GM10266 (cell line): Measurements from ENCODE around the gene BCL2L12.

Experiments
- DNase-seq: peaks from one replicate; pipeline ENCODE4 v3.0.0; 2012; ENCODE audit errors: extremely low spot score
- CTCF ChIP-seq: IDR thresholded peaks from 2 replicates; pipeline ENCODE4 v1.5.1; 2012; ENCODE audit warnings: mild to moderate bottlenecking, low read depth; ENCODE audit not compliant: control insufficient read depth, insufficient read depth; ENCODE audit errors: missing control alignments

Gene BCL2L12

GRCh38 chr19:49689133-49690078 is 23.7 kb downstream of the BCL2L12 start, which contains the start of gene ADM5:
Gene ADM5 (plus strand): TSS chr19:49689594. CDS start chr19:49689838, 244 bp downstream.
- TF ChIP-seq CTCF, result no peak
- DNase-seq, result peak; percentile 56

- no peak for DNase-seq
Measured at GRCh38 chr19:49690079-49690655, 24.4 kb downstream of the BCL2L12 start.

GRCh38 chr19:49690656-49691242 is 25.0 kb downstream of the BCL2L12 start, which contains the start of gene CPT1C:
Gene CPT1C (plus strand): TSS chr19:49691116. CDS start chr19:49692253, 1,137 bp downstream.
- DNase-seq, result no peak
- no peak for TF ChIP-seq CTCF

More at GRCh38 chr19:49690079-49690655, 24.4 kb downstream of the BCL2L12 start:
- no peak for TF ChIP-seq CTCF

- no peak for DNase-seq
- TF ChIP-seq CTCF, result no peak
Measured at GRCh38 chr19:49691243-49692146, 25.8 kb downstream of the BCL2L12 start.

- DNase-seq, result no peak
- TF ChIP-seq CTCF, result no peak
Measured at GRCh38 chr19:49692147-49692506, 26.4 kb downstream of the BCL2L12 start.

- TF ChIP-seq CTCF, result no peak
- no peak for DNase-seq
Measured at GRCh38 chr19:49696115-49696514, 30.4 kb downstream of the BCL2L12 start.
